H1 (cell line): Measurements from ENCODE around the gene ARHGAP23. TPM values are rescaled to one million over a fixed set of nuclear protein-coding genes. Genes with fewer than 3 reads are reported as not detected.

Source experiments
- BRCA1 ChIP-seq: IDR thresholded peaks from 2 replicates; pipeline ENCODE4 v1.6.1; 2012; ENCODE audit warnings: low read depth, low read length, improper control_type of control experiment
- CEBPB ChIP-seq: IDR thresholded peaks from 2 replicates; pipeline ENCODE4 v1.6.1; 2012; ENCODE audit warnings: low read depth, low read length
- EZH2 ChIP-seq: fragments of 200-600 bp; sonication (generic); IDR thresholded peaks from 2 replicates; pipeline ENCODE4 v1.7.1; 2012; ENCODE audit warnings: low read depth, mild to moderate bottlenecking, moderate library complexity, low read length, inconsistent platforms; ENCODE audit not compliant: severe bottlenecking
- POLR2A ChIP-seq, 2 experiments: IDR thresholded peaks; 1 replicate in 1 of 2; 2 replicates in 1 of 2; pipeline ENCODE4 v1.6.1; 2011; ENCODE audit warnings: low read depth in 2 of 2, low read length in 2 of 2, mild to moderate bottlenecking in 2 of 2; ENCODE audit errors: control extremely low read depth in 1 of 2
- RAD21 ChIP-seq, 2 experiments: IDR thresholded peaks in 1 of 2; conservative IDR thresholded peaks in 1 of 2; 2 replicates each; pipeline ENCODE4 v1.6.1; 2011; ENCODE audit warnings: low read depth in 2 of 2, low read length in 2 of 2, improper control_type of control experiment in 1 of 2, inconsistent platforms in 1 of 2, mild to moderate bottlenecking in 1 of 2, moderate library complexity in 1 of 2
- SIN3A ChIP-seq, 2 experiments: IDR thresholded peaks in 1 of 2; conservative IDR thresholded peaks in 1 of 2; 2 replicates each; pipeline ENCODE4 v1.6.1; 2011 to 2012; ENCODE audit warnings: low read length in 2 of 2, improper control_type of control experiment in 1 of 2, low read depth in 1 of 2, mild to moderate bottlenecking in 1 of 2
- SP2 ChIP-seq: IDR thresholded peaks from 2 replicates; pipeline ENCODE4 v1.6.1; 2012; ENCODE audit warnings: mild to moderate bottlenecking, low read length, inconsistent platforms
- SUZ12 ChIP-seq: fragments of 200-600 bp; sonication (generic); IDR thresholded peaks from 2 replicates; pipeline ENCODE4 v1.6.1; 2012; ENCODE audit warnings: mild to moderate bottlenecking, inconsistent platforms, low read length, moderate library complexity, mixed read lengths
- TAF1 ChIP-seq: IDR thresholded peaks from 2 replicates; pipeline ENCODE4 v1.6.1; 2011; ENCODE audit warnings: mild to moderate bottlenecking, low read depth, low read length
- polyA plus RNA-seq, 7 experiments: library from polyadenylated mRNA; depleted of rRNA in 3 of 7; stranded (reverse) in 5 of 7; unstranded in 2 of 7; fragments of >200 nt in 5 of 7; fragments of 200-250 nt in 2 of 7; gene quantifications; 1 replicate in 5 of 7; 2 replicates in 1 of 7; 4 replicates in 1 of 7; pipeline versions ENCODE4 v1.2.1 to v1.2.3, GENCODE V29; 2011 to 2013; ENCODE audit warnings: missing spikeins in 2 of 7, mixed read lengths in 2 of 7
- total RNA-seq: library from RNA; stranded (reverse); fragmentation: NEBNext Ultra II Directional; extraction: Animal tissue kit (Norgen Biotek cat#: 25700); gene quantifications from 2 replicates; pipeline ENCODE4 v1.2.1, GENCODE V29; 2021

The ARHGAP23 gene
- total and polyA plus RNA-seq, 2 of the 8 experiments (the other 6 are each of a cell fraction or from before 2014, with no cell fraction given), result 16.3 to 107 TPM

GRCh38 chr17:38539386-38539785, 111.1 kb downstream of the ARHGAP23 start (continued):
- no peak for TF ChIP-seq SP2
- TF ChIP-seq RAD21 (IDR thresholded peaks at IDR 0.05 in 1 of 2, conservative IDR thresholded peaks at IDR 0.05 in 1 of 2; ENCODE audit: low read depth in 2 of 2, low read length in 2 of 2), result no peak
- TF ChIP-seq SUZ12, result no peak
- no peak for TF ChIP-seq SIN3A (conservative IDR thresholded peaks at IDR 0.05 in 1 of 2, IDR thresholded peaks at IDR 0.05 in 1 of 2; ENCODE audit: low read depth in 1 of 2, low read length in 2 of 2)
- no peak for TF ChIP-seq POLR2A (IDR thresholded peaks at IDR 0.05; ENCODE audit: control extremely low read depth in 1 of 2, low read depth in 2 of 2, low read length in 2 of 2)
- no peak for TF ChIP-seq TAF1
- no peak for TF ChIP-seq BRCA1
- TF ChIP-seq EZH2, result no peak
- TF ChIP-seq CEBPB, result no peak
